K562 (cell line): Measurements from ENCODE around the gene UGT8. TPM values are rescaled to one million over a fixed set of nuclear protein-coding genes. Genes with fewer than 3 reads are reported as not detected.
A peak's percentile ranks its signal among the peaks of the same experiment; 100 is the strongest.

ENCODE experiments used
- ATAC-seq: fragments of 200-7000 bp; cut with Tn5 transposase; 3 replicates; pipeline ENCODE4 v1.9.1; 2020; ENCODE audit warnings: moderate library complexity
- BruUV-seq: library from RNA; stranded (reverse); fragments of 400-500 nt; replicated peaks from 2 replicates; lab custom pipeline; 2021; lab: Mats Ljungman, UMichigan
- CTCF ChIA-PET: fragments of 300-600 bp; formaldehyde crosslinking; extraction: SDS; loops from one replicate; lab custom pipeline; 2021; ENCODE audit warnings: low intra/inter-chr PET ratio; lab: Yijun Ruan, JAX
- POLR2A ChIA-PET: fragments of 300-600, 350-650 bp; sonication (Branson Sonifier 250); formaldehyde crosslinking; extraction: SDS; loops from one replicate; lab custom pipeline; 2021; ENCODE audit warnings: antibody characterized with exemption, inconsistent platforms; lab: Yijun Ruan, JAX
- DNase-seq, 4 experiments: peaks; one replicate each; pipeline versions ENCODE4 v3.0.0 to v3.0.0-alpha.2; 2011 to 2018; ENCODE audit warnings: low spot score in 3 of 4, mixed read lengths in 3 of 4; ENCODE audit errors: extremely low read depth in 1 of 4
- FAIRE-seq: peaks from 2 replicates; lab custom pipeline; 2011; peaks lifted over from hg19 to GRCh38; lab: Jason Lieb, UNC
- H2AFZ ChIP-seq: 2 replicates; pipeline ENCODE4 v1.6.0; 2011; ENCODE audit warnings: low read depth, low read length, control low read depth, inconsistent platforms
- H3K27ac ChIP-seq: fragments of 200-600 bp; 3 replicates; pipeline ENCODE4 v1.8.0; 2011; ENCODE audit warnings: low read depth, mild to moderate bottlenecking, control low read depth, inconsistent platforms, low read length, moderate library complexity, mixed read lengths; ENCODE audit errors: extremely low read depth
- H3K27me3 ChIP-seq, 2 experiments: fragments of 300-600 bp in 1 of 2; 2 replicates in 1 of 2; 3 replicates in 1 of 2; pipeline versions ENCODE4 v1.6.0 to v1.8.0; 2011; ENCODE audit warnings: inconsistent platforms in 2 of 2, low read length in 2 of 2, mild to moderate bottlenecking in 1 of 2, mixed read lengths in 1 of 2, moderate library complexity in 1 of 2; ENCODE audit not compliant: control insufficient read depth in 2 of 2, insufficient read depth in 2 of 2
- H3K36me3 ChIP-seq: fragments of 300-600 bp; 3 replicates; pipeline ENCODE4 v1.8.0; 2011; ENCODE audit warnings: mild to moderate bottlenecking, low read length, inconsistent platforms; ENCODE audit not compliant: control insufficient read depth, insufficient read depth
- H3K4me1 ChIP-seq, 2 experiments: fragments of 200-600 bp in 1 of 2; replicated peaks in 1 of 2; 2 replicates in 1 of 2; 3 replicates in 1 of 2; pipeline versions ENCODE4 v1.5.1 to v1.8.0; 2011; ENCODE audit warnings: inconsistent platforms in 2 of 2, low read length in 2 of 2, mild to moderate bottlenecking in 1 of 2, mixed read lengths in 1 of 2, moderate library complexity in 1 of 2; ENCODE audit not compliant: control insufficient read depth in 2 of 2, insufficient read depth in 2 of 2
- H3K4me2 ChIP-seq: 2 replicates; pipeline ENCODE4 v1.6.1; 2011; ENCODE audit warnings: low read length, control low read depth, inconsistent platforms, mixed read lengths; ENCODE audit not compliant: insufficient read depth
- H3K4me3 ChIP-seq: fragments of 200-600 bp; sonication (generic), shearing (Covaris generic); 2 replicates; pipeline ENCODE4 v1.5.1; 2016; ENCODE audit warnings: control low read depth, inconsistent platforms
- H3K79me2 ChIP-seq: fragments of 200-600 bp; 3 replicates; pipeline ENCODE4 v1.8.0; 2011; ENCODE audit warnings: low read length, inconsistent platforms; ENCODE audit not compliant: control insufficient read depth, insufficient read depth
- H3K9ac ChIP-seq, 2 experiments: 2 replicates each; pipeline versions ENCODE4 v1.6.0 to v1.6.1; 2011; ENCODE audit warnings: low read depth in 2 of 2, low read length in 2 of 2, control low read depth in 1 of 2, inconsistent platforms in 1 of 2, mild to moderate bottlenecking in 1 of 2, mixed read lengths in 1 of 2; ENCODE audit not compliant: insufficient read depth in 1 of 2
- H3K9me1 ChIP-seq: one replicate; pipeline ENCODE4 v1.6.0; 2011; ENCODE audit warnings: inconsistent platforms, mild to moderate bottlenecking, low read length, moderate library complexity; ENCODE audit not compliant: control insufficient read depth, insufficient read depth
- H3K9me3 ChIP-seq: replicated peaks from 2 replicates; pipeline ENCODE4 v1.5.1; 2011; ENCODE audit warnings: low read depth, low read length, inconsistent platforms; ENCODE audit not compliant: control insufficient read depth, insufficient read depth
- H4K20me1 ChIP-seq: replicated peaks from 2 replicates; pipeline ENCODE4 v1.6.1; 2011; ENCODE audit warnings: low read length, inconsistent platforms, mixed read lengths; ENCODE audit not compliant: control insufficient read depth, insufficient read depth
- HEY1 ChIP-seq: fragments of 250-450 bp; sonication (Bioruptor Pico); IDR thresholded peaks from 2 replicates; pipeline ENCODE4 v1.5.0; 2020; ENCODE audit warnings: mild to moderate bottlenecking, moderate library complexity, borderline replicate concordance
- NCOA1 ChIP-seq: fragments of 450-650 bp; IDR thresholded peaks from 2 replicates; pipeline ENCODE4 v1.6.1; 2016; ENCODE audit warnings: low read depth
- PHTF2 ChIP-seq: fragments of 250-450 bp; sonication (Bioruptor Pico); IDR thresholded peaks from 2 replicates; pipeline ENCODE4 v1.5.0; 2021; ENCODE audit warnings: mild to moderate bottlenecking
- RBBP5 ChIP-seq: fragments of 200-600 bp; sonication (generic); IDR thresholded peaks from 2 replicates; pipeline ENCODE4 v1.6.1; 2012; ENCODE audit warnings: borderline replicate concordance, mild to moderate bottlenecking, low read length, control low read depth, inconsistent platforms; ENCODE audit not compliant: insufficient read depth, poor library complexity, severe bottlenecking
- ZFP36 ChIP-seq: fragments of 150-350 bp; IDR thresholded peaks from 2 replicates; pipeline ENCODE4 v1.6.1; 2018; ENCODE audit warnings: low read length, low read depth; ENCODE audit not compliant: partially characterized antibody
- ZNF274 ChIP-seq: IDR thresholded peaks from 2 replicates; pipeline ENCODE4 v1.6.1; 2011; ENCODE audit warnings: low read depth, mild to moderate bottlenecking, low read length, moderate library complexity, borderline replicate concordance
- WGBS: fragments of 100-300 bp; shearing (Covaris generic); methylation state at CpG from one replicate; pipeline ENCODE4 v1.1.6; 2016; ENCODE audit warnings: low coverage, mixed read lengths; ENCODE audit not compliant: insufficient coverage; ENCODE audit errors: missing lambda C conversion rate; 5-methylcytosine and 5-hydroxymethylcytosine counted together
- in situ Hi-C: fragments of 300-500 bp; cut with MboI; formaldehyde crosslinking; loops from 4 replicates; pipeline ENCODE4 v1.15.0; 2018; ENCODE audit warnings: inconsistent platforms, mixed read lengths
- intact Hi-C: fragments of 100-400 bp; cut with micrococcal nuclease; formaldehyde crosslinking; loops from 2 replicates; pipeline ENCODE4 v1.14.2; 2022
- polyA plus RNA-seq, 8 experiments: library from polyadenylated mRNA; depleted of rRNA in 4 of 8; stranded (reverse) in 5 of 8; unstranded in 3 of 8; fragments of >200 nt; fragmentation: Nextera tagmentation in 2 of 8; fragmentation: Illumina TruSeq in 1 of 8; extraction: Ambion mirVana in 2 of 8; extraction: Trizol in 1 of 8; gene quantifications; 2 replicates each; pipeline versions ENCODE4 v1.2.1 to v1.2.3, GENCODE V29; 2011 to 2014; ENCODE audit warnings: inconsistent platforms in 1 of 8, missing spikeins in 1 of 8
- total RNA-seq, 7 experiments: library from RNA; depleted of rRNA in 6 of 7; stranded (reverse); fragments of >200 nt in 6 of 7; fragmentation: Illumina TruSeq in 2 of 7; extraction: Trizol in 2 of 7; gene quantifications; 2 replicates each; pipeline versions ENCODE4 v1.2.1 to v1.2.3, GENCODE V29; 2011 to 2021; ENCODE audit warnings: low replicate concordance in 1 of 7
- TF ChIP-seq, protein P1 (sequence below): sonication (generic); formaldehyde crosslinking; IDR thresholded peaks from 2 replicates; pipeline ENCODE4 v1.8.1; 2022; ENCODE audit warnings: missing genetic modification reagents

The UGT8 gene
- total and polyA plus RNA-seq, 9 of the 15 experiments (the other 6 are each of a cell fraction or from before 2014, with no cell fraction given) = 3.0 to 10.7 (median 6.0) TPM

- BruUV-seq = no TSS peak
- H3K4me1 ChIP-seq = no peaks in the 10 kb centered on the region
- no peak overlapping the region for H3K4me3 ChIP-seq
- H2AFZ ChIP-seq = no peak overlapping the region
- in situ Hi-C loops (no loop called here), intact Hi-C loops (no loop called here)
- H3K36me3 ChIP-seq = no peaks in the 10 kb centered on the region
- no peaks in the 10 kb centered on the region for H3K9me3 ChIP-seq
- ChIA-PET CTCF (no interaction called here), POLR2A (no interaction called here)
- ATAC-seq = no peak
- no peaks in the 10 kb centered on the region for H3K27me3 ChIP-seq
- TF ChIP-seq, protein P1, sequence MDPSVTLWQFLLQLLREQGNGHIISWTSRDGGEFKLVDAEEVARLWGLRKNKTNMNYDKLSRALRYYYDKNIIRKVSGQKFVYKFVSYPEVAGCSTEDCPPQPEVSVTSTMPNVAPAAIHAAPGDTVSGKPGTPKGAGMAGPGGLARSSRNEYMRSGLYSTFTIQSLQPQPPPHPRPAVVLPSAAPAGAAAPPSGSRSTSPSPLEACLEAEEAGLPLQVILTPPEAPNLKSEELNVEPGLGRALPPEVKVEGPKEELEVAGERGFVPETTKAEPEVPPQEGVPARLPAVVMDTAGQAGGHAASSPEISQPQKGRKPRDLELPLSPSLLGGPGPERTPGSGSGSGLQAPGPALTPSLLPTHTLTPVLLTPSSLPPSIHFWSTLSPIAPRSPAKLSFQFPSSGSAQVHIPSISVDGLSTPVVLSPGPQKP (CRISPR knock-in tag) = no peak
- no peaks in the 10 kb centered on the region for H4K20me1 ChIP-seq
- H3K4me2 ChIP-seq = no peak overlapping the region
- no peak for FAIRE-seq
- no peak overlapping the region for H3K9ac ChIP-seq
- H3K79me2 ChIP-seq = no peaks in the 10 kb centered on the region
- no peak overlapping the region for H3K27ac ChIP-seq
- DNase-seq = no peak
- 6% methylated on average over 1 of the region's 1 CpG for WGBS
- H3K9me1 ChIP-seq = no peaks in the 10 kb centered on the region
Observed at GRCh38 chr4:114549638-114550037, 49.0 kb upstream of the UGT8 start.

DNA sequence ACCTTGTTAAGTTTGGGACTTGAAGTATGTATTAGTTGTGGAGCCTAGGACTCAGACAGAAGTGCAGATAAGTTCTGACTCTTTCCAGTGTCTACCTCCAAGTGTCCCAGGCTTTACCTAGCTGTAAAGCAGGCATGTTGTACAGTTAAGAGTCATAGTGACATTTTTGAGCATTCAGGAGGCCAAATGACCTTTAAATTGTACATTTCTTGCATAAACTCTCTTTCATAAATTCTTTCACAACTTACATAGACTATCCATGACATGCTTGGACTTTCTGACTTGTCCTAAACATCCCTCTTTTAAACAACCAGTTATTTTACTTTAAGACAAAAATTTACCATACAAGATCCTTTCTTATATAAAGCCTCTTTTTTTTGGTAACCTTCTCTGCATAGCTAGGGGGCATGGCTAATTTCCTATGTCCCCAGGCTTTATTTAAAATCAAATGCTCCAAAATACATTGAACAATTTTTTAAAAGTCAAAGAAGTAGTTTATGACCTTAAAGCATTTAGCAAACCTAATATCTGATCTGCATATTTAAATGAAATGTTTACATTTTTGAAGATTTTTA lies 40.1 kb upstream of the UGT8 start:
- Histone ChIP-seq H3K9ac (no peak overlapping the region), H2AFZ (no peak overlapping the region), H3K9me3 (no peaks in the 10 kb centered on the region), H3K9me1 (no peaks in the 10 kb centered on the region), H4K20me1 (no peaks in the 10 kb centered on the region), H3K36me3 (no peaks in the 10 kb centered on the region), H3K27ac (no peak overlapping the region), H3K79me2 (no peaks in the 10 kb centered on the region), H3K4me1 (no peaks in the 10 kb centered on the region), H3K27me3 (no peaks in the 10 kb centered on the region), H3K4me3 (no peak overlapping the region), H3K4me2 (no peak overlapping the region)
- DNase-seq = no peak
- no peak for FAIRE-seq
- in situ Hi-C loops (no loop called here), intact Hi-C loops (no loop called here)
- TF ChIP-seq RBBP5 = no peak
- no peak for TF ChIP-seq ZNF274
- no peak for TF ChIP-seq HEY1
- peak; percentile 42 for TF ChIP-seq ZFP36
- no peak for TF ChIP-seq NCOA1
- TF ChIP-seq PHTF2 = no peak
- BruUV-seq = no TSS peak
- ChIA-PET POLR2A (no interaction called here), CTCF (no interaction called here)
- no peak for ATAC-seq
